ENCODE measurements around the gene CDH23. TPM values are rescaled to one million over a fixed set of nuclear protein-coding genes. Genes with fewer than 3 reads are reported as not detected.

CDH23 gene
- total RNA-seq, 1 donor from 2014 or later, result 10.3 TPM

DNA sequence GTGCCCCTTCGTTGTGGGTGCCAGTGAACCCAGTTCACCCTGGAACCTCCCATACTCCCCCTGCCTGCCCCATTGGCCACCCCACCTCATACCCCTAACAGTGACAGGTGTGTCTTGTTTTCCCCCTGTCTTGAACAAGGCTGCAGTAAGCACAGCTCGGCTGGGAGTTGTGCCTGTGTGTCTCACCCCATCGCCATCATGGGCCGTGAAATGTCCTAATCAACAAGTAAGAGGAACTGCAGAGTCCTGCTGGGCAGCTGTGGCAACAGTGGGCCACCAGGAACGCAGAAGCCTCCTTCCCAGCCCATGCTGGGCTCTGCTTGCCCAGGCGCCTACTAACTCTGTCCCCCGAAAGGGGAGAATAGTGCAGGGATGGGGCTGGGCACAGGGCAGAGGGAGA is 231.2 kb downstream of the CDH23 start:
- DNase-seq (ENCODE audit: extremely low spot score in 2 of 2), result no peak
- TF ChIP-seq POLR2AphosphoS5 (IDR thresholded peaks at IDR 0.05; ENCODE audit: insufficient read depth in 1 of 2, low read depth in 1 of 2), result no peak
- TF ChIP-seq, protein P1, sequence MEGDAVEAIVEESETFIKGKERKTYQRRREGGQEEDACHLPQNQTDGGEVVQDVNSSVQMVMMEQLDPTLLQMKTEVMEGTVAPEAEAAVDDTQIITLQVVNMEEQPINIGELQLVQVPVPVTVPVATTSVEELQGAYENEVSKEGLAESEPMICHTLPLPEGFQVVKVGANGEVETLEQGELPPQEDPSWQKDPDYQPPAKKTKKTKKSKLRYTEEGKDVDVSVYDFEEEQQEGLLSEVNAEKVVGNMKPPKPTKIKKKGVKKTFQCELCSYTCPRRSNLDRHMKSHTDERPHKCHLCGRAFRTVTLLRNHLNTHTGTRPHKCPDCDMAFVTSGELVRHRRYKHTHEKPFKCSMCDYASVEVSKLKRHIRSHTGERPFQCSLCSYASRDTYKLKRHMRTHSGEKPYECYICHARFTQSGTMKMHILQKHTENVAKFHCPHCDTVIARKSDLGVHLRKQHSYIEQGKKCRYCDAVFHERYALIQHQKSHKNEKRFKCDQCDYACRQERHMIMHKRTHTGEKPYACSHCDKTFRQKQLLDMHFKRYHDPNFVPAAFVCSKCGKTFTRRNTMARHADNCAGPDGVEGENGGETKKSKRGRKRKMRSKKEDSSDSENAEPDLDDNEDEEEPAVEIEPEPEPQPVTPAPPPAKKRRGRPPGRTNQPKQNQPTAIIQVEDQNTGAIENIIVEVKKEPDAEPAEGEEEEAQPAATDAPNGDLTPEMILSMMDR (IDR thresholded peaks at IDR 0.05), result no peak
- TF ChIP-seq POLR2A (IDR thresholded peaks at IDR 0.05), result no peak
- Histone ChIP-seq H3K4me3 (no peak overlapping the region), H3K27ac (no peak overlapping the region), H3K36me3 (no peaks in the 10 kb centered on the region), H3K27me3 (no peaks in the 10 kb centered on the region), H3K4me1 (peaks cover 9% of the 10 kb centered on the region), H3K9me3 (no peaks in the 10 kb centered on the region)
- intact Hi-C loops (cut with DNase I), result no loop called here

DNA sequence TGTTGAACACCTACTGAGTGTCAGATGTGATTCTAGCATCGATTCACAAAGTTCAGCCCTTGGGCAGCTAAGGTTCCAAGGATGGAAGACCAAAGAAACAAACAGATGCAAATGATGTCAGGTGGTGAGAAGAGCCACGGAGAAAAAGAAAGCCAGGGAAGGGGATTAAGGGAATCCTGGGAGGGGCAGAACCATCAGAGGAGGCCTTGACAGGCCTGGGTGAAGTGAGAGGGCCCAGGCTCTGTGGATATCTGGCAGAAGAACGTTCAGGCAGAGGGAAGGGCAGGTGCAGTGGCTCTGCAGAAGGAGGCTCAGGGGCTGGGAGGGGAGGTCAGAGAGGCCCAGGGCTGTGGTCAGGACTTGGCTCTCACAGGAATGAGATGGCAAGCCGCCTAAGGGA is 232.4 kb downstream of the CDH23 start:
- H3K9me3 ChIP-seq, result no peaks in the 10 kb centered on the region
- no peaks in the 10 kb centered on the region for H3K36me3 ChIP-seq
- H3K27ac ChIP-seq, result no peak overlapping the region
- H3K27me3 ChIP-seq, result no peaks in the 10 kb centered on the region
- H3K4me1 ChIP-seq, result no peaks in the 10 kb centered on the region
- intact Hi-C loops (cut with DNase I), result no loop called here
- no peak for DNase-seq (ENCODE audit: extremely low spot score in 2 of 2)
- no peak overlapping the region for H3K4me3 ChIP-seq
- TF ChIP-seq POLR2AphosphoS5 (IDR thresholded peaks at IDR 0.05; ENCODE audit: insufficient read depth in 1 of 2, low read depth in 1 of 2) (no peak), POLR2A (IDR thresholded peaks at IDR 0.05) (no peak)
- TF ChIP-seq, protein P1 (IDR thresholded peaks at IDR 0.05), result no peak

DNA sequence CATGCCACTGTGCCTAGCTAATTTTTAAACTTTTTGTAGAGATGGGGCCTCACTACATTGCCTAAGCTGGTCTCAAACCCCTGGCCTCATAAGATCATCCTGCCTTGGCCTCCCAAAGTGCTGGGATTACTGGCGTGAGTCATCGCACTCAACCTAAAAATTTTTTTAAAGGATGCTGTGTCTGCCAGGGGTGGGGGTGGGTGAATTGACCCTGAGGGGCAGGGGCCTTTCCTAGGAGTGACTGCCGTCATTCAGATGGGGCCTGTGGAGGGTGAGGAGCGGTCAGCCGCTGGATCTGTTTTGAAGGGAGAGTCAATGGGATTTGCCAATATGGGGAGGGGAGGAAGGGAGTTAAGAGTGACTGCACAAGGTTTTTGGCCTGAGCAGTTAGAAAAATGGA is 233.4 kb downstream of the CDH23 start:
- Histone ChIP-seq H3K4me3 (no peak overlapping the region), H3K36me3 (no peaks in the 10 kb centered on the region), H3K27ac (no peak overlapping the region), H3K4me1 (no peaks in the 10 kb centered on the region), H3K9me3 (no peaks in the 10 kb centered on the region), H3K27me3 (no peaks in the 10 kb centered on the region)
- no peak for DNase-seq (ENCODE audit: extremely low spot score in 2 of 2)
- TF ChIP-seq, protein P1 (IDR thresholded peaks at IDR 0.05), result no peak
- no peak for TF ChIP-seq POLR2AphosphoS5 (IDR thresholded peaks at IDR 0.05; ENCODE audit: insufficient read depth in 1 of 2, low read depth in 1 of 2)
- TF ChIP-seq POLR2A (IDR thresholded peaks at IDR 0.05), result no peak
- intact Hi-C loops (cut with DNase I), result no loop called here

DNA sequence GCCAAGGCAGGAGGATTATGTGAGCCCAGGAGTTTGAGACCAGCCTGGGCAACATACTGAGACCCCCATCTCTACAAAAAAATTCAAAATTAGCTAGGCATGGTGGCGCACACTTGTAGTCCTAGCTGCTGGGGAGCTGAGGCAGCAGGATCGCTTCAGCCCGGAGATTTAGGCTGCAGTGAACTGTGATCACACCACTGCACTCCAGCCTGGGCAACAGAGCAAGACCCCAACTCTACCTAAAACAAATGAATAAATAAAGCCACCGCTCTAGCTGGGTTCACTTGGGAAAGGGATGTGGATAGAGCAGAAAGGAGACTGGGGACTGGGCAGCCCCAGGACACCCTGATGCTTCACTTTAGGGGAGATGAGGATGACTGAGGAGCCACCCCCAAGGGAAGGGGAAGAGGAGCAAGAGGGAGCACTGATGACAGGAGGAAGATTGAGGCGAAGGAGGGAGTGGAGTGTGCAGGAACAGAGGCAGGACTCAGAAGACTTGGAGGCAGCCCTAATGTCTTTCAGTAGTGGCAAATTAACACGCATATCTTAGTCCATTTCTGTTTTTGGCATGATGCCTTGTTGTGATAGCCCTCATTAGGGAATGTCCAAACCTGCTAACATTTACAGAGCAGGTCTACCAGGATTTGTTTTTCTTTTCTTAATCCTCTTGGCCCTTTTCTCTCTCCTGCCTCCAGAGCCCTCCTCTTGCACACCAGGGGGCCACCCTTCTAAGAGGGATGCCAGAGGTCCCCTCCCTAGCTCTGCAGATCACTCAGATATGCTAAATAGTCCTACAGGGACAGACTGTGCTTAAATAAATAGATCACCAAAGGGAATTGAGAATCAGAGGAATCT is 234.5 kb downstream of the CDH23 start:
- Histone ChIP-seq H3K4me3 (no peak overlapping the region), H3K9me3 (no peaks in the 10 kb centered on the region), H3K4me1 (no peaks in the 10 kb centered on the region), H3K27ac (no peak overlapping the region), H3K36me3 (no peaks in the 10 kb centered on the region), H3K27me3 (no peaks in the 10 kb centered on the region)
- DNase-seq (ENCODE audit: extremely low spot score in 2 of 2), result no peak
- intact Hi-C loops (cut with DNase I), result no loop called here
- TF ChIP-seq POLR2A (IDR thresholded peaks at IDR 0.05), result no peak
- no peak for TF ChIP-seq POLR2AphosphoS5 (IDR thresholded peaks at IDR 0.05; ENCODE audit: insufficient read depth in 1 of 2, low read depth in 1 of 2)
- TF ChIP-seq, protein P1 (IDR thresholded peaks at IDR 0.05), result no peak

DNA sequence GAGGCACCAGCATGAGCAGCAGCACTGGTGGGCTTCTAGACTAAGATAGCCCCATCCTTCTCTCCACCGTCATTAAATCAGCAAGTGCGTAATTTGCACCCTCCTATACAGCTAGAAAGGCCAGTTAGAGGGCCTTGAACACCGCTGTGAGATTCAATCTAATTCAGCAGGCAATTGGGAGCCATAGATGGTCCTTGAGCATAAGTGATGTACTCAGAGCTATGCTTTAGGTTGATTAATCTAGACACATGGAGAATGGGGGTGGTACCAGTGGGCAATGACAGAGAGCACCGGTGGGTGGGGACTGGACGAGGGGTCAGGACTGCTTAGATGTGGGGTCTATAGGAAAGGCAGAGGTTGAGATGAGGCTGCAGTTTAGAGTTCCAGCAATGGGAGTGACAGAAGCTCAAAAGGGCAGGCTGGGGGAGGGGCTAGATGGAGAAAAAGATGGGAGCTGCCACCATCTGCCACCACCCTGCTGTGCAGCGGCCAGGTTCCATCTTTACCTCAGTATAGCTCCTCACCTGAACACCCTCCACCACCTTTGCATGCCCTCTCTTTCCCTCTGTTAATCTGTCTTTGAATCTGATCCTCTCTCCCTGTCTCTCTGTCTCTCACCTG is 235.6 kb downstream of the CDH23 start:
- no peaks in the 10 kb centered on the region for H3K4me1 ChIP-seq
- no peaks in the 10 kb centered on the region for H3K27me3 ChIP-seq
- TF ChIP-seq, protein P1 (IDR thresholded peaks at IDR 0.05), result no peak
- TF ChIP-seq POLR2A (IDR thresholded peaks at IDR 0.05), result no peak

More for the DNA sequence above, 235.6 kb downstream of the CDH23 start:
- Histone ChIP-seq H3K36me3 (no peaks in the 10 kb centered on the region), H3K4me3 (no peak overlapping the region), H3K27ac (no peak overlapping the region), H3K9me3 (no peaks in the 10 kb centered on the region)
- DNase-seq (ENCODE audit: extremely low spot score in 2 of 2), result no peak
- intact Hi-C loops (cut with DNase I), result no loop called here

All from vagina (tissue), 2 donors.